ENCODE data around the gene ZNF865. TPM values are rescaled to one million over a fixed set of nuclear protein-coding genes. Genes with fewer than 3 reads are reported as not detected.

Gene ZNF865
- total RNA-seq, 1 donor from 2014 or later: 17.4 TPM

DNA sequence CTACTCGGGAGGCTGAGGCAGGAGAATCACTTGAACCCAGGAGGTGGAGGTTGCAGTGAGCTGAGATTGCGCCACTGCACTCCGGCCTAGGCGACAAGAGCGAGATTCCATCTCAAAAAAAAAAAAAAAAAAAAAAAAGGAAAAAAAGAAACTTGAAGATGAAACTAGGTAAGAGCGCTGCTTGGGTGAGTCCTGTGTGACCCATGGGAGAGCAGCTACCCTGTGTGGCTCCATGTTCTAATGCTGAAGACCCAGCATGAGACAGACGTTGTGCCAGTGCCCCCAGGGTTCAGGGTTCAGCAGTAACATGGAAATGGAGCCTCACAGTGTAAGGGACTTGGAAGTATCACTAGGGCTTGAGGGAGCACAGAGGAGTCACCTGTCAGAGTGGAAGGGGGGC, 13.0 kb downstream of the ZNF865 start:
- no peak for ATAC-seq (ENCODE audit: poor library complexity)
- intact Hi-C loops (cut with DNase I): no loop called here
- no peak for DNase-seq

DNA sequence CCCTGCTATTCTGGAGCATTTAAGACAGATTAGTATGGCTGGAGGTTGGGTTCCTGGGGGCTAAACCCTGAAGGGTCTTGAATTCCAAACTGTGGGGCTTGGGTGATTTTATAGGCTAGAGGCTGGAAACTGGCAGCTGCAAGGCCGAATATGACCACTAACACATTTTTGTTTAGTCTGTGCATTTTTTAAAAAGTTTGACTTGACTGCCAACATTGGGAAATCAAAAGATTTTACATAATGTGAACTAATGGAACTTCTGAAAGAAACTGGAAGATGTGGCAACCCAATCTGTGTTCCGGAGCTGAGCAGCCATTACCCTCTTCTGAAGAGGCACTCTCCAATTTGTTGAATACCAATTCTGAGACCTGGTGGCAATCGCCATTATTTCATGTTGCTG, 13.8 kb downstream of the ZNF865 start:
- intact Hi-C loops (cut with DNase I): no loop called here
- no peak for DNase-seq
- ATAC-seq (ENCODE audit: poor library complexity): no peak

DNA sequence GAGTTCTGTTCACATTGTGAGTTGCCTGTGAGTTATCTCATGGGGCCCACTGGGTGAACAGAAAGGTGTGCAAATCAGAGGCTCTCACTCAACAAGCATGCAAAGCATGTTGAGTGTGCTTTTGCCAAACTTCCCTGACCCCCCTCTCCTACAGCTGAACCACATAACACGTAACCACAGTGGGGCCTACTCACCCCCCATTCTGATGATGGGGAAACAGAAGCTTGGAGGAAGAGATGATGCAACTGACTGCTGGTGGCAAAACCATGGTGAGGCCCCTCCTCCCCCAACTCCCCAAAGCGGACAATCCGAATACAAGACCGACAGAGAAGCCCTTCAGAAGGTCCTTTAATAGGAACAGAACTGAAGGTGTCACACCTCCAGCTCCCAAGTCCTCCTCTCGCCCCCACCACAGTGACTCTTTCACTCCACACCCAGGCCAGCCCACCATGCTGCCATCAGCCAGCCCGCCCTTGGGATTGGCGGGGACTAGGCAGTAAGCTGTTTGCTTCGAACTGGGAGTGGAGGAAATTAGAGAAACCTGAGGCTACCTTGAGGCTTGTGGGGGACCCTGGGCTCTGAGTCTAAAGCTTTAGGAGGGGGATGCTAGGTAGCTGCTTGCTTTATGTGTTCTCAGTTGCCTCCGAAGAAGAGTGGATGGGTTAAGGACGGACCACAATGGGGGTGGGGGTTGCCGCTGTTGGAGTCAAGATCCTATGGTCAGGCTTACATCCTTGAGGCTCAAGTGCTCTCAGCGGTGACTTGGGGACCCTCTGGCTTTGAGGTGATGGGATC, 15.2 kb downstream of the ZNF865 start:
- ATAC-seq (ENCODE audit: poor library complexity): no peak
- DNase-seq: no peak
- intact Hi-C loops (cut with DNase I): loop anchor here (5.0 kb wide), 1 partner anchor 103 kb away; no protein-coding TSS in a partner anchor

- ATAC-seq (ENCODE audit: poor library complexity) (no peak), DNase-seq (no peak)
- intact Hi-C loops (cut with DNase I): loop anchor here (5.0 kb wide), 1 partner anchor 104 kb away; no protein-coding TSS in a partner anchor
These were observed 15.8 kb downstream of the ZNF865 start for GRCh38 chr19:55621205-55621672.

DNA sequence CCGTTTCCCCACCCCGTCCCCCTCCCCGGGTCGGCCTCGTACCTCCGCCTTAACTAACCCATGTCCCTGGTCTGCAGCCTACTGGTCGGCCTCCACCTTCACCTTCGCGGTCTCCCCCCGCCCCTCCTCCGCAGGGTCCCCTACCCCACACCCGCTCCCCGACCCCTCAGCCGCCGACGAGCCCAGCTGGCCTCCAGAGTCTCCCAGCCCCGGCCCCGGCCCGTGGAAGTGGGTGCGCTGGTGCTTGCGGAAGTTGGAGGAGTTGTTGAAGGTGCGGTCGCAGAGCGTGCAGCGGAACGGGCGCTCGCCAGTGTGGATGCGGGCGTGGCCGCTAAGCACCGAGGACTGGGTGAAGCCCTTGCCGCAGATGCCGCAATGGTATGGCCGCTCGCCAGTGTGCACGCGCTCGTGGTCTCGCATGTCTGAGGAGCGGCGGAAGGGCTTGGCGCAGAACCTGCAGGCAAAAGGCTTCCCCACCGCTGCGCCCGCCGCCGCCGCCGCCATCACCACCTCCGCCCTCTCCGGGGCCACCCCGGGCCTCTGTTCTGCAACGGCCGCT, 16.3 kb downstream of the ZNF865 start:
- DNase-seq (no peak), ATAC-seq (ENCODE audit: poor library complexity) (no peak)
- intact Hi-C loops (cut with DNase I): loop anchor here (5.0 kb wide), 1 partner anchor 104 kb away; no protein-coding TSS in a partner anchor

GRCh38 chr19:55622242-55622969, 17.0 kb downstream of the ZNF865 start:
- DNase-seq (no peak), ATAC-seq (ENCODE audit: poor library complexity) (no peak)
- intact Hi-C loops (cut with DNase I): loop anchor here (5.0 kb wide), 1 partner anchor 105 kb away; no protein-coding TSS in a partner anchor

DNA sequence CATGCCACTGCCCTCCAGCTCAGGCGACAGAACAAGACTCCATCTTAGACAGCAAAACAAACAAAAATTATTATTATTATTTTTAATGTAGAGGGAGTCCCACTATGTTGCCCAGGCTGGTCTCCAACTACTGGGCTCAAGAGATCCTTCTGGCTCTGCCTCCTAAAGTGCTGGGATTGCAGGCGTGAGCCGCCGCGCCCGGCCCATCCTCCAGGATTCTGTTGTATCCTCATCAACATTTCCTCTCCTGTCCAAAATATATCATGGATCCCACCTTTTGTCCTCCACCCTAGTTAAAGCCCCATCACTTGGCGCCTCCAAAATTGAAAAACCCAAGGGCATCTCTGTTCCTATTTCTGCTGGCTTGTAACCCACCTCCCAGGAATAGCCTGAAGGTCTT, 17.7 kb downstream of the ZNF865 start:
- intact Hi-C loops (cut with DNase I): loop anchor here (5.0 kb wide), 1 partner anchor 106 kb away; no protein-coding TSS in a partner anchor
- no peak for DNase-seq

DNA sequence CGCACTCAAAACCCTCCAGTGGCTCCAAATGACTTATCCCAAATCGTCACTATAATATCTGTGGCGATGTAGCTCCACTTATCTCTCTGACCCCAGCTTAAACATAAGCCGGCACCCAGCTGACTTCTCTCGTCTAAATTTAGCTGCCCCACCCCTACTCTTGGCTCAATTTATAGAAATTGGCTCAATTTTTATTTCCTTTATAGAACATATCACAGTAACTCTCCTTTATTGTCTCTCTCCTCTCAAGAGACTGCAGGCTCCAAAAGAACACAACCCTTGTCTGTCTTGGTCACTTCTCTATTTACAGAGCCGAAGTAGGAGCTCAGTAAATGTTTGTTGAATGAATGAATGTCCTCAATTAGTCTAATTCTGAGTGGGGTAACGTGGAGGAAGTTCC, 18.1 kb downstream of the ZNF865 start:
- no peak for DNase-seq
- intact Hi-C loops (cut with DNase I): loop anchor here (5.0 kb wide), 1 partner anchor 106 kb away; no protein-coding TSS in a partner anchor
- no peak for ATAC-seq (ENCODE audit: poor library complexity)

More for the DNA sequence above, 17.7 kb downstream of the ZNF865 start:
- ATAC-seq (ENCODE audit: poor library complexity): no peak

DNA sequence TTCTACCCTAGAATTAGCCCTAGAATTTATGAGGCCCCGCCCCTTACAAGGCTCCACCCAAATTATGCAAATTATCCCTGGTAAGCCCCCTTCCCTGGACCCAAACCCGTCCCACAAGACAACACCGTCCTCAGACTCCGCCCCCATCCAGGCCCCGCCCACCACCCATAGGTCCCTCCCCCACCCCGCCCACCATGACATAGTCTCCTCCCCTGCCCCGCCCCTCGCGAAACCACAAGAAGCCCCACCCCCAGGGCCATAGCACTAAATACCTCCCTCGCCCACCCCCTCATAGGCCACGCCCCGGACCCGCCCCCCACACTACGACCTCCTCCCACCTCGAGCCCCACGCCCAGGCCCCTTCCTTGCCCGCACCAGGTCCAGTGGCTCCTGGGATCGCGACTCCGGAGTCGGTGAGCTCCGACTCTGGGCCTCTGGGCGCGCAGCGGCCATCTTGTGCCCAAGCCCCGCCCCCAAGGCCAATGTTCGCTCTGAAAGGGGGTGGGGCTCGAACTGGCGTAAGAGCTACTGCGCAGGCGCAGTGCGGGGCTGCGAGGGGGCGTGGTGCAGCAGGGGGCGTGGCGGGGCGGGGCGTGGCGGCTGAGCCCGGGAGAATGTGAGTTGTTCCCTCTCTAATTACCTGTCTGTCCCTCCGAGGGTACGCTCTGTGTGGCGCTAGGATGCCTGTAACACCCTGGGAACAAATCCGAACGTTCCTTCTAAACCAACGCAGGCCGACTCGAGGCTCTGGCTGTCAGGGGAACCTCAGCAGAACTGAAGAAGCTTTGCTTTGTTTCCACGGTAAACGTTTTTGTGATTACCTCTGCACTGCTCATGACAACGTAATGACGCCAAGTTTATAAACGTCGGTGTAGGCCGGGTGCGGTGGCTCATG, 18.9 kb downstream of the ZNF865 start, which contains the start of gene ZNF784:
ZNF784 (minus strand) TSS at position 458 of the 895 bp plus-strand sequence; CDS start at position 453, 5 bp downstream.
- ATAC-seq (ENCODE audit: poor library complexity): peak; percentile 94
- intact Hi-C loops (cut with DNase I): loop anchor here (5.0 kb wide), 1 partner anchor 107 kb away; no protein-coding TSS in a partner anchor
- DNase-seq: peak; percentile 95

- ATAC-seq (ENCODE audit: poor library complexity): no peak
- DNase-seq: no peak
- intact Hi-C loops (cut with DNase I): no loop called here
These were observed 19.5 kb downstream of the ZNF865 start for GRCh38 chr19:55625004-55625326.

DNA sequence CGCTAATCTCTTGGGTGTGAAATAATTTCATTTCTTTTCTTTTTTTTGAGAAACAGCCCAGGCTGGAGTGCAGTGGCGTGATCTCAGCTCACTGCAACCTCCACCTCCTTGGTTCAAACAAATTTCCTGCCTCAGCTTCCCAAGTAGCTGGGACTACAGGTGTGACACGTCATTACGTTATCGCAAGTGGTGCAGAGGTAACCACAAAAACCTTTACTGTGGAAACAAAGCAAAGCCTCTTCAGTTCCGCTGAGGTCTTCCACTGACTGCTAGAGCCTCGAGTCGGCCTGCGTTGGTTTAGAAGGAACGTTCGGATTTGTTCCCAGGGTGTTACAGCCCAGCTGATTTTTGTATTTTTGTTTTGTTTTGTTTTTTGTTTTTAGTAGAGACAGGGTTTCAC, 20.9 kb downstream of the ZNF865 start:
- intact Hi-C loops (cut with DNase I): no loop called here
- DNase-seq (no peak), ATAC-seq (ENCODE audit: poor library complexity) (no peak)

DNA sequence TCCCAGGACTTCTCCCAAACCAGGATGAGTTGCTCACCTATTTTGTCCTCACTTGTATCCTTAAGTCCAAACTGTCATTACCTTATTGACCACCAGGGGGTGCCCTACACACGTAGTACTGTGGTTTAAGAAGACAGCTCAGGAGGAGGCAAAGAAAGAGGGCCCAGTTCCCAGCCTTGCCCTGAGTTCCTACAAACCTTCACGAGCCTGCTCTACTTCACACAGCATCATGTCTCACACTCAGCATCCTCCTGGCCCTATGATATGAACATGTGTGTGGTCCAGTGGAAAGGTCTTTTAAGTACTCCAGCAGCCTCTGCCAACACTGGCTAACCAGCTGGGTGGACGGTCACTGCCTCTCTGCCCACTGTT, 27.0 kb downstream of the ZNF865 start:
- ATAC-seq (ENCODE audit: poor library complexity): peak; percentile 70
- intact Hi-C loops (cut with DNase I): loop anchor here (5.0 to 10.0 kb wide), 2 partner anchors 165 to 488 kb away; partner anchors contain the start of gene TNNT1
- DNase-seq: peak; percentile 42

- intact Hi-C loops (cut with DNase I): loop anchor here (5.0 to 10.0 kb wide), 2 partner anchors 167 to 489 kb away; partner anchors contain the start of gene TNNT1
- no peak for DNase-seq
- no peak for ATAC-seq (ENCODE audit: poor library complexity)
These were observed 28.4 kb downstream of the ZNF865 start for GRCh38 chr19:55633861-55634260.

GRCh38 chr19:55635334-55635717, 29.9 kb downstream of the ZNF865 start:
- peak; percentile 42 for DNase-seq
- ATAC-seq (ENCODE audit: poor library complexity): no peak
- intact Hi-C loops (cut with DNase I): loop anchor here (10.0 kb wide), 1 partner anchor 491 kb away; the partner anchor contains the start of gene TNNT1

DNA sequence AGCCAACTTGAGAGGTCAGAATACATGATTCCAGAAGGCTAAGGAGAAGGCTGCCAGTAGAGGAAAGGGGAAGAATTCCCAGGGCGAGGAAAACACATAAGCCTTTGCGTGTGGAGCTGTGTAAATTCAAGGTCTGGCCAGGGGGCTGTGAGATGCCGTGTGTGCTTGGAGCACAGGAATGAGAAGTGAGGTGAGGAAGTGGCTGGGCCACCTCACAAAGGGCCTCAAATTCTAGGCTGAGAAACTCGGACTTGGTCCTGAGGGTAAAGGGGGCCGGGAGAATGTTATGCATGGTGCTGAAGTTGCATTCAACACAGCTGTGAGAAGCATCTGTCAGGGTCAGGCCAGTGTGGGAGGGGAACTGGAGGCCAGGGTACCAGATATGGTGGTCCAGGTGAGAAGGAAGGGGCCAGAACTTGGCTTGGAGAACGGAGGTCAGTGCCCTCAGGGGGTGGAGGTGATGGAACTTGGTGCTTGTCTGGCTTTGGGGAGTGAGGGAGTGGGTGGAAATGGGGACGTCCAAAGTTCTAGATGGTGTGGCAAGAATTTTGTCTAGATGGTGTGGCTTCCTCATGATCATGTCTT, 30.5 kb downstream of the ZNF865 start:
- no peak for ATAC-seq (ENCODE audit: poor library complexity)
- intact Hi-C loops (cut with DNase I): loop anchor here (10.0 kb wide), 1 partner anchor 491 kb away; the partner anchor contains the start of gene TNNT1
- no peak for DNase-seq

- ATAC-seq (ENCODE audit: poor library complexity) (no peak), DNase-seq (peak; percentile 27)
- intact Hi-C loops (cut with DNase I): loop anchor here (10.0 kb wide), 1 partner anchor 492 kb away; the partner anchor contains the start of gene TNNT1
These were observed 31.3 kb downstream of the ZNF865 start for GRCh38 chr19:55636723-55637122.

- ATAC-seq (ENCODE audit: poor library complexity): no peak
- intact Hi-C loops (cut with DNase I): loop anchor here (10.0 kb wide), 1 partner anchor 493 kb away; the partner anchor contains the start of gene TNNT1
- peak; percentile 38 for DNase-seq
These were observed 32.1 kb downstream of the ZNF865 start for GRCh38 chr19:55637534-55637933.

Measured in Right ventricle myocardium superior (tissue), 1 donor.